Breast epithelium (tissue), 3 donors: Measurements from ENCODE around the gene FASTK.

Source experiments
- POLR2AphosphoS5 ChIP-seq, 3 donors: sonication (generic); formaldehyde crosslinking; IDR thresholded peaks; one replicate each; pipeline ENCODE4 v1.6.1; 2017; ENCODE audit warnings: antibody characterized with exemption in 3 of 3
- TF ChIP-seq, protein P1 (sequence below), 3 donors: fragments of 450-650 bp; IDR thresholded peaks; one replicate each; pipeline ENCODE4 v1.5.1; 2016 to 2017; ENCODE audit warnings: antibody characterized with exemption in 3 of 3, mild to moderate bottlenecking in 3 of 3, moderate library complexity in 3 of 3

DNA sequence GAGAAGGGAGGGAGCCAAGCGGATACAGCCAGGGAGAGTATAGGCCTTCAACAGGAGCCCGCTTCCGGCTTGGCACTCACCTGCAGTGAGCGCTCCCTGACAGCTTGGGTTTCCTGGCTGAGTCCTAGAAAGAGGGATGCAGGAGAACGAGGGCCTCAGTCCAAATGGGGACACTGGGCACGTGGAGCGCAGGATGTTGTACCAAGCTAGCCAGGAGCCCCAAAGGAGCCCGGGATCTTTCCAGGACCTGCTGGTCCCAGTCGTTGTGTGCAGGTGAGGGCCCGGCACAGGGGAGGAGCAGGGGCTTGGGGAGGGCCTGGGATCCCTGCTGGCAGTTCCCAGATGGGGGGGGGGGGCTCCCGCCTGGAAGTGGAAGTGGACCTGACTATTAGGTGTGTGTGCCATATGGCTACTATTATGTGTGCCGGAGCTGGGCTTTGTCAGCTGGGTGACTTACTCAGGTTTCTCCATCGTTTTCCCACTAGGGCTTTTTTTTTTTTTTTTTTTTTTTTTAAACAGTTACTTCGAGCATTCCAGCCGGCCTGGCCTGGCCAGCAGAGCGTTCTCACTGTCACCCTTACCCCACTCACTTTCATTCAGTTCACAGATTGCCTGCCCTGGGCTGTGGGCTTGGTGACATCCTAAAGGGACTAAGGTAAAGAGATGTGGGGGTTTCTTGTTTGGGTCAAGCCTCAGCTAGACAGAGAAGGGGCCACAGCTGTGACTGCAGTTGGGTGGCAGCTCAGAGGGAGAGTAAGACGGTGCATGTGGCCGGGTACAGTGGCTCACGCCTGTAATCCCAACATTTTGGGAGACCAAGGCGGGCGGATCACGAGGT is 9.5 kb upstream of the FASTK start:
- TF ChIP-seq, protein P1, sequence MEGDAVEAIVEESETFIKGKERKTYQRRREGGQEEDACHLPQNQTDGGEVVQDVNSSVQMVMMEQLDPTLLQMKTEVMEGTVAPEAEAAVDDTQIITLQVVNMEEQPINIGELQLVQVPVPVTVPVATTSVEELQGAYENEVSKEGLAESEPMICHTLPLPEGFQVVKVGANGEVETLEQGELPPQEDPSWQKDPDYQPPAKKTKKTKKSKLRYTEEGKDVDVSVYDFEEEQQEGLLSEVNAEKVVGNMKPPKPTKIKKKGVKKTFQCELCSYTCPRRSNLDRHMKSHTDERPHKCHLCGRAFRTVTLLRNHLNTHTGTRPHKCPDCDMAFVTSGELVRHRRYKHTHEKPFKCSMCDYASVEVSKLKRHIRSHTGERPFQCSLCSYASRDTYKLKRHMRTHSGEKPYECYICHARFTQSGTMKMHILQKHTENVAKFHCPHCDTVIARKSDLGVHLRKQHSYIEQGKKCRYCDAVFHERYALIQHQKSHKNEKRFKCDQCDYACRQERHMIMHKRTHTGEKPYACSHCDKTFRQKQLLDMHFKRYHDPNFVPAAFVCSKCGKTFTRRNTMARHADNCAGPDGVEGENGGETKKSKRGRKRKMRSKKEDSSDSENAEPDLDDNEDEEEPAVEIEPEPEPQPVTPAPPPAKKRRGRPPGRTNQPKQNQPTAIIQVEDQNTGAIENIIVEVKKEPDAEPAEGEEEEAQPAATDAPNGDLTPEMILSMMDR (IDR thresholded peaks at IDR 0.05) = no peak
- TF ChIP-seq POLR2AphosphoS5 (IDR thresholded peaks at IDR 0.05) = no peak
